HepG2 (cell line): Measurements from ENCODE around the gene TAS1R3. TPM values are rescaled to one million over a fixed set of nuclear protein-coding genes. Genes with fewer than 3 reads are reported as not detected.

Source experiments
- HNF4A ChIP-seq: sonication (generic); formaldehyde crosslinking; IDR thresholded peaks from 2 replicates; pipeline ENCODE4 v1.4.0; 2020; ENCODE audit warnings: missing genetic modification reagents
- THAP9 ChIP-seq: sonication (generic); formaldehyde crosslinking; IDR thresholded peaks from 2 replicates; pipeline ENCODE4; 2020; ENCODE audit warnings: missing genetic modification reagents, mild to moderate bottlenecking, borderline replicate concordance
- ZNF292 ChIP-seq: sonication (generic); formaldehyde crosslinking; IDR thresholded peaks from 2 replicates; pipeline ENCODE4 v1.8.1; 2022; ENCODE audit warnings: mild to moderate bottlenecking, low read depth, missing genetic modification reagents, borderline replicate concordance
- ZNF574 ChIP-seq: sonication (generic); formaldehyde crosslinking; IDR thresholded peaks from 2 replicates; pipeline ENCODE4 v1.4.0; 2020; ENCODE audit warnings: missing genetic modification reagents
- ZSCAN25 ChIP-seq: sonication (generic); formaldehyde crosslinking; IDR thresholded peaks from 2 replicates; pipeline ENCODE4 v1.8.0; 2022; ENCODE audit warnings: mild to moderate bottlenecking, missing genetic modification reagents
- polyA plus RNA-seq, 8 experiments: library from polyadenylated mRNA; depleted of rRNA in 3 of 8; stranded (reverse) in 7 of 8; unstranded in 1 of 8; fragments of >200 nt; fragmentation: Illumina TruSeq in 4 of 8; extraction: Trizol in 4 of 8; gene quantifications; 2 replicates each; pipeline versions ENCODE4 v1.2.1 to v1.2.3, GENCODE V29; 2011 to 2016; ENCODE audit warnings: low read depth in 4 of 8, missing spikeins in 1 of 8, mixed read lengths in 1 of 8; ENCODE audit not compliant: insufficient read depth in 1 of 8
- total RNA-seq, 5 experiments: library from RNA; depleted of rRNA; stranded (reverse); fragments of >200 nt; fragmentation: Illumina TruSeq; extraction: Trizol; gene quantifications; 2 replicates each; pipeline ENCODE4 v1.2.3, GENCODE V29; 2016; ENCODE audit warnings: low read depth in 1 of 5
- TF ChIP-seq, protein P1 (sequence below), 2 experiments: sonication (generic) in 1 of 2; formaldehyde crosslinking in 1 of 2; IDR thresholded peaks; 2 replicates each; pipeline versions ENCODE4 v1.4.0 to v1.6.1; 2016 to 2020; ENCODE audit warnings: borderline replicate concordance in 1 of 2, low read depth in 1 of 2, mild to moderate bottlenecking in 1 of 2, missing genetic modification reagents in 1 of 2
- TF ChIP-seq, protein P2 (sequence below): IDR thresholded peaks from 2 replicates; pipeline ENCODE4 v1.6.1; 2012; ENCODE audit warnings: inconsistent platforms
- TF ChIP-seq, protein P3 (sequence below): sonication (generic); formaldehyde crosslinking; IDR thresholded peaks from 2 replicates; pipeline ENCODE4 v1.4.0; 2020; ENCODE audit warnings: mild to moderate bottlenecking, missing genetic modification reagents, borderline replicate concordance

Gene TAS1R3
- total and polyA plus RNA-seq, 2 of the 13 experiments (the other 11 are each of a cell fraction or from before 2014, with no cell fraction given) = 0.13 to 0.15 TPM

GRCh38 chr1:1287288-1288110 lies 43.6 kb upstream of the TAS1R3 start (continued):
- TF ChIP-seq, protein P1, sequence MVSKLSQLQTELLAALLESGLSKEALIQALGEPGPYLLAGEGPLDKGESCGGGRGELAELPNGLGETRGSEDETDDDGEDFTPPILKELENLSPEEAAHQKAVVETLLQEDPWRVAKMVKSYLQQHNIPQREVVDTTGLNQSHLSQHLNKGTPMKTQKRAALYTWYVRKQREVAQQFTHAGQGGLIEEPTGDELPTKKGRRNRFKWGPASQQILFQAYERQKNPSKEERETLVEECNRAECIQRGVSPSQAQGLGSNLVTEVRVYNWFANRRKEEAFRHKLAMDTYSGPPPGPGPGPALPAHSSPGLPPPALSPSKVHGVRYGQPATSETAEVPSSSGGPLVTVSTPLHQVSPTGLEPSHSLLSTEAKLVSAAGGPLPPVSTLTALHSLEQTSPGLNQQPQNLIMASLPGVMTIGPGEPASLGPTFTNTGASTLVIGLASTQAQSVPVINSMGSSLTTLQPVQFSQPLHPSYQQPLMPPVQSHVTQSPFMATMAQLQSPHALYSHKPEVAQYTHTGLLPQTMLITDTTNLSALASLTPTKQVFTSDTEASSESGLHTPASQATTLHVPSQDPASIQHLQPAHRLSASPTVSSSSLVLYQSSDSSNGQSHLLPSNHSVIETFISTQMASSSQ (IDR thresholded peaks at IDR 0.05; ENCODE audit: low read depth) = no peak
- TF ChIP-seq, protein P1 (CRISPR knock-in tag; IDR thresholded peaks at IDR 0.05; ENCODE audit: borderline replicate concordance) = 0 out of 2 replicates have a peak, but pooled peaks have one; percentile 52
- TF ChIP-seq ZSCAN25 (peak; percentile 82), ZNF292 (peak; percentile 81), THAP9 (0 out of 2 replicates have a peak, but pooled peaks have one; percentile 9), HNF4A (peak; percentile 72), ZNF574 (peak; percentile 82)
- TF ChIP-seq, protein P2, sequence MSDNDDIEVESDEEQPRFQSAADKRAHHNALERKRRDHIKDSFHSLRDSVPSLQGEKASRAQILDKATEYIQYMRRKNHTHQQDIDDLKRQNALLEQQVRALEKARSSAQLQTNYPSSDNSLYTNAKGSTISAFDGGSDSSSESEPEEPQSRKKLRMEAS = peak; percentile 76
- TF ChIP-seq, protein P3, sequence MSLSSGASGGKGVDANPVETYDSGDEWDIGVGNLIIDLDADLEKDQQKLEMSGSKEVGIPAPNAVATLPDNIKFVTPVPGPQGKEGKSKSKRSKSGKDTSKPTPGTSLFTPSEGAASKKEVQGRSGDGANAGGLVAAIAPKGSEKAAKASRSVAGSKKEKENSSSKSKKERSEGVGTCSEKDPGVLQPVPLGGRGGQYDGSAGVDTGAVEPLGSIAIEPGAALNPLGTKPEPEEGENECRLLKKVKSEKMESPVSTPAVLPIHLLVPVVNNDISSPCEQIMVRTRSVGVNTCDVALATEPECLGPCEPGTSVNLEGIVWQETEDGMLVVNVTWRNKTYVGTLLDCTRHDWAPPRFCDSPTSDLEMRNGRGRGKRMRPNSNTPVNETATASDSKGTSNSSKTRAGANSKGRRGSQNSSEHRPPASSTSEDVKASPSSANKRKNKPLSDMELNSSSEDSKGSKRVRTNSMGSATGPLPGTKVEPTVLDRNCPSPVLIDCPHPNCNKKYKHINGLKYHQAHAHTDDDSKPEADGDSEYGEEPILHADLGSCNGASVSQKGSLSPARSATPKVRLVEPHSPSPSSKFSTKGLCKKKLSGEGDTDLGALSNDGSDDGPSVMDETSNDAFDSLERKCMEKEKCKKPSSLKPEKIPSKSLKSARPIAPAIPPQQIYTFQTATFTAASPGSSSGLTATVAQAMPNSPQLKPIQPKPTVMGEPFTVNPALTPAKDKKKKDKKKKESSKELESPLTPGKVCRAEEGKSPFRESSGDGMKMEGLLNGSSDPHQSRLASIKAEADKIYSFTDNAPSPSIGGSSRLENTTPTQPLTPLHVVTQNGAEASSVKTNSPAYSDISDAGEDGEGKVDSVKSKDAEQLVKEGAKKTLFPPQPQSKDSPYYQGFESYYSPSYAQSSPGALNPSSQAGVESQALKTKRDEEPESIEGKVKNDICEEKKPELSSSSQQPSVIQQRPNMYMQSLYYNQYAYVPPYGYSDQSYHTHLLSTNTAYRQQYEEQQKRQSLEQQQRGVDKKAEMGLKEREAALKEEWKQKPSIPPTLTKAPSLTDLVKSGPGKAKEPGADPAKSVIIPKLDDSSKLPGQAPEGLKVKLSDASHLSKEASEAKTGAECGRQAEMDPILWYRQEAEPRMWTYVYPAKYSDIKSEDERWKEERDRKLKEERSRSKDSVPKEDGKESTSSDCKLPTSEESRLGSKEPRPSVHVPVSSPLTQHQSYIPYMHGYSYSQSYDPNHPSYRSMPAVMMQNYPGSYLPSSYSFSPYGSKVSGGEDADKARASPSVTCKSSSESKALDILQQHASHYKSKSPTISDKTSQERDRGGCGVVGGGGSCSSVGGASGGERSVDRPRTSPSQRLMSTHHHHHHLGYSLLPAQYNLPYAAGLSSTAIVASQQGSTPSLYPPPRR (CRISPR knock-in tag) = peak; percentile 46; the same call in 1 of the 2 replicates
